ENCODE results near the gene ULK4.

Gene ULK4

GRCh38 chr3:41243183-41243582 is 718.7 kb downstream of the ULK4 start:
- no peak for DNase-seq (ENCODE audit: low read depth)
- no peak overlapping the region for H3K4me3 ChIP-seq (ENCODE audit: low read depth, low read length)
- TF ChIP-seq CTCF (IDR thresholded peaks at IDR 0.05; ENCODE audit: control insufficient read depth, extremely low read depth, insufficient read depth) = no peak

DNA sequence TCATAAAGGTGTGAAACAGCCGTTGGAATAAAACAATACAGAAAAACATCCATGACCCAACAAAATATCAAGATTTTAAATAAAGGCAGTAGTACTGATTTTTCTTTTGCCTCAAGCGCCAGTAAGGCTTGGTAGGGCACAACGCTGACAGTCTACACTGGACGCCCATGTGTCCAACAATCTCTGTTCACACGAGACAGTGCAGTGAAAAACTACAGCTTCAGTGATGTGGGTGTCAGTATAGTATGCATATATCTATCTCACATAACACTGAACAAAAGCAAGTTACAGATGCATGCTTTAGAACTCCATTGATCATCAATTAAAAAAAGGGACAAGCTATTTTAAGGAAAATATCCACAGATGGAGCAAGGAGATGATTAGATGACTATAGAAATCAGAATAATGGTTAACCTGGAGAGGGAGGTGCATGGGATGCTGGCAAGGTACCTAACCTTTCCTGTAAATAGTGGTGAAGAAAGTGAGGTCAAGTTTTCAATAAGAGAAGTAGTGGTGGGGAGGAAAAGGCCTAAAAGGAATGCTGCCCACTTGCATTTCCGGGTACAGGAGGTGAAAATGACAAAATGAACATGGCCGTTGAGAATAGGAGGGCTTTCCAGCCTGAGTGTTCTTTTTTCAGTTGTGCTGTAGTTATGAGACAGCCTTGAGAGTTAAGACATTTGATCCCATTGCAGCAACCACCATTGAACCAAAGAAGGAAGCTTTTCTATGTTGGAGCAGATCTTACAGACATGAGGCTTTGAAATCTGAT is 719.9 kb downstream of the ULK4 start:
- DNase-seq (ENCODE audit: low read depth) = no peak
- H3K4me3 ChIP-seq (ENCODE audit: low read depth, low read length) = no peak overlapping the region
- no peak for TF ChIP-seq CTCF (IDR thresholded peaks at IDR 0.05; ENCODE audit: control insufficient read depth, extremely low read depth, insufficient read depth)

DNA sequence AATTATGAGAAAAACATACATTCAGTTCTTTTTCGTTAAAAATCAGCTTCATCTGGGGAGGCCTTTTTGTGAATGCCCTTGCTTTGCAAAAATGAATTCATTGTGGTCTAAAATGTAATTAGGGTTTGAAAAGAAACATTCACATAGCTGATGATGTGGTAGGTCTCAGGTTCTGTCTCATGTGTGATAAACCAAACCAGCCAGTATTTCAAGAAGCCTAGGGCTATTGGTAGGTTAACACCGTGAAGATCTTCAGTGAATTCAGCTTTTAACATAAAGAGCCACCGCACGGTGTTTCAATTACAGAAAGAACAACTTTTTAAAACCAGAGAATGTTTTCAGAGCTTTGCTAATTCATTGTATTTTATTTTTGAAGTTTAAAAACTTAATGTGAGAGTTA is 720.7 kb downstream of the ULK4 start:
- no peak for DNase-seq (ENCODE audit: low read depth)
- TF ChIP-seq CTCF (IDR thresholded peaks at IDR 0.05; ENCODE audit: control insufficient read depth, extremely low read depth, insufficient read depth) = no peak
- no peak overlapping the region for H3K4me3 ChIP-seq (ENCODE audit: low read depth, low read length)

DNA sequence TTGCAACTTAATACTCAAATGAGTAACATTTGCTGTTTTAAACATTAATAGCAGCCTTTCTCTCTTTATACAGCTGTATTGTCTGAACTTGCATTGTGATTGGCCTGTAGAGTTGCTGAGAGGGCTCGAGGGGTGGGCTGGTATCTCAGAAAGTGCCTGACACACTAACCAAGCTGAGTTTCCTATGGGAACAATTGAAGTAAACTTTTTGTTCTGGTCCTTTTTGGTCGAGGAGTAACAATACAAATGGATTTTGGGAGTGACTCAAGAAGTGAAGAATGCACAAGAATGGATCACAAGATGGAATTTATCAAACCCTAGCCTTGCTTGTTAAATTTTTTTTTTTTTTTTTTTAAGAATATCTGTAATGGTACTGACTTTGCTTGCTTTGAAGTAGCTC is 722.3 kb downstream of the ULK4 start:
- no peak for DNase-seq (ENCODE audit: low read depth)
- no peak for TF ChIP-seq CTCF (IDR thresholded peaks at IDR 0.05; ENCODE audit: control insufficient read depth, extremely low read depth, insufficient read depth)
- H3K4me3 ChIP-seq (ENCODE audit: low read depth, low read length) = no peak overlapping the region

DNA sequence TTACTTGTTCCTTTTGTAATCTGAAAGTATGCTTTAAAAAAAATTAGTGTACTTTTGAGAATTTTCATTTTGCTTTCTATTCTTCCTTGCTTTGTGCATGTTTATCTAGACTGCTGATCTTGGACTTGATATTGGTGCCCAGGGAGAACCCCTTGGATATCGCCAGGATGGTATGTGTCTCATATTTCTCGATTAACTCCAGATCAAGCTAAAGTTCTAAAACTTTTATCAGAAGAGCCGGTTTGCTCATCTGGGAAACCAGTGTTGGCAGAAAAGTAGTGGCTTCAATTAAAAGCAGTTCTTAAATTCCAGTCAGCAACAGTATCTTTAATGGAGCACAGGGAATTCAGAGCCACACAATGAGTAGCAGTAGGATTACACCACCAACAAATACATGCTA is 724.0 kb downstream of the ULK4 start:
- TF ChIP-seq CTCF (IDR thresholded peaks at IDR 0.05; ENCODE audit: control insufficient read depth, extremely low read depth, insufficient read depth) = no peak
- no peak for DNase-seq (ENCODE audit: low read depth)
- H3K4me3 ChIP-seq (ENCODE audit: low read depth, low read length) = no peak overlapping the region

GRCh38 chr3:41236228-41236627 is 725.7 kb downstream of the ULK4 start:
- no peak overlapping the region for H3K4me3 ChIP-seq (ENCODE audit: low read depth, low read length)
- no peak for DNase-seq (ENCODE audit: low read depth)
- no peak for TF ChIP-seq CTCF (IDR thresholded peaks at IDR 0.05; ENCODE audit: control insufficient read depth, extremely low read depth, insufficient read depth)

Measured in LNCaP clone FGC (cell line).